Activated T-helper 1 cell treated with Interleukin-2 at 50 U/mL for 16 hours (primary cell): ENCODE data around the gene ACVR2A.

Experiments used
- DNase-seq: peaks from one replicate; pipeline ENCODE4 v3.0.0-alpha.2; 2020; ENCODE audit warnings: low read depth

Gene ACVR2A

DNA sequence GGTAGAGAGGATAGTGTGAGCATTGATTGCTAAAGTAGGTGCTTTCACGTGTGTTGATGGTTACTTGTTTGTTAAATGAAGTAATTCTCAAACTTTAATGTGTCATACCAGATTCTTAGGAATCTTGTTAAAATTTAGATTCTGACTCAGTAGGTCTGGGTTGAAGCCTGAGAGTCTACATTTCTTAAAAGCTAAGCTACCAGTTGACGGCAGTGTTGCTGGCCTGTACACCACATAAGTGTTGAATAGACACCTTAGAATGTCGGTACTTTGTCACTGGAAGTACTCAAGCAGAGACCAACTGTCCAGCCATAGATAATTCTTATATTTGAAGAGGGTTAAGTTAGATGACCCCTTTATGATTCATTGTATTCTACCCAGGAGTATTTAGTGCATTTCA, 79.8 kb downstream of the ACVR2A start:
- DNase-seq = no peak

GRCh38 chr2:147925886-147926285, 81.1 kb downstream of the ACVR2A start:
- DNase-seq = no peak

GRCh38 chr2:147927053-147927588, 82.3 kb downstream of the ACVR2A start:
- DNase-seq = no peak

GRCh38 chr2:147933931-147934330, 89.1 kb downstream of the ACVR2A start:
- DNase-seq = no peak

- no peak for DNase-seq
These were observed 90.2 kb downstream of the ACVR2A start for GRCh38 chr2:147934881-147935620.

DNA sequence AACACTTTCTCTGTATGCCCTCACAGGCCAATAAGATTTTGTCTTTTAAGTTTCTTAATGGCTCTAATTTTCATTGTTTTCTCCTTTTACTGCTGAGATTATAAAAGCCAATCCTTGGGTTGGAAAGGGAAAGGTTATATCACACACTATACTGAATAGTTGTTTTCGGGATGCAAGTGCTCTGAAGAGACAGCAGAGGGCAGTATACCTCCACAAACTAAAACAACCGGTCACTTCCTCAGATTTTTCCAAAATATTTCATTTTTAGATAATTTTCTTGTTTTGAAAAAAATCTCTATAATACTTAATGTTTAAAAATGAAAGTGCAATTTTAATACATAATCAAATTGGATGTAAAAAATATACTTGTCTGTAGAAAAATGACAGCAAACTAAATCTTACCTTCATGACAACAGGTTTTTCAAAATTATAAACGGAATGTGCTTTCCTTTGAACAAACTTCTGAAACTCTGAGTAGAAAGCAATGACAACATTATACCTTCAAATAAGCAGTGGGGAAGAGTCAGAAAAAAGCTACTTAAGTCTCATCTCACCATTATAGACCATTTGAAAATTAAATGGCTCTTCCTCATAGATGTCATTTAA, 93.0 kb downstream of the ACVR2A start:
- DNase-seq = no peak

- no peak for DNase-seq
These were observed 94.5 kb downstream of the ACVR2A start for GRCh38 chr2:147939313-147939712.

DNA sequence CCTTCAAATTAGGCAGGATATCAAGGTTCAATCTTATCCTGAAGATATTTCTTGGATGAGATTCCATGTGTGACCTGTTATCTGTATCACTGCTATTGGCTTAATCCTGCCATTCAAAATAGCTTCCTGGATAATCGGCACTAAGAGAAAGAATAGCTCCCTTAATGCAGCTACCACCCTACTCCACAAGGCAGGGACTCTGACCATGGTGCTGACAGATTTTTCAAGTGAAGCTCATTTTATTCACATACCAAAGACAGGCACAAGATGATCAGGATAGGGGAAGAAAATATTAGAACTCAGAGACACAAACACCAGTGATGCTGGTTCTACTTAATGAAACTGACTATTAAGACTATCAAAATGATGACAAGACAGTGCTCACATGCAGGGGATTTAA, 100.8 kb downstream of the ACVR2A start:
- DNase-seq = no peak

DNA sequence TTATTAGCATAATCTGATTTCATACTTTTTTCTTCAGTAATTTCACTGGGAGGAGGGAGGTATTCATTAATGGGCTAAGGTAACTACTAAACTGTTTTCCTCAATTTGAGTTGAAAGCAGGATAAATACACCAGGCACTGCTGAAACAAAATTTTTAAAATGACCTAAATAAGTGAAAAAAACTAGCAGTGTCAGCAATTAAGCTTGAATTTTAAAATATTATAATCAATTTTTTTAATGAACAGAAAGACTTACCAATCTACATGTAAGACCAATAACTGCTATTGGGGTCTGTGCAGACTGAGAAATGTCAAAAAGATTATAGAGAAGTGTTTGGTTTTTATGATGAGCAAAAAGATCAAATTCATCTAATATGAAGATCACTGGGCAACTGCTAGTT, 107.3 kb downstream of the ACVR2A start:
- DNase-seq = no peak

- DNase-seq = no peak
These were observed 123.7 kb downstream of the ACVR2A start for GRCh38 chr2:147968571-147968970.

GRCh38 chr2:147976102-147976501, 131.3 kb downstream of the ACVR2A start:
- DNase-seq = no peak

DNA sequence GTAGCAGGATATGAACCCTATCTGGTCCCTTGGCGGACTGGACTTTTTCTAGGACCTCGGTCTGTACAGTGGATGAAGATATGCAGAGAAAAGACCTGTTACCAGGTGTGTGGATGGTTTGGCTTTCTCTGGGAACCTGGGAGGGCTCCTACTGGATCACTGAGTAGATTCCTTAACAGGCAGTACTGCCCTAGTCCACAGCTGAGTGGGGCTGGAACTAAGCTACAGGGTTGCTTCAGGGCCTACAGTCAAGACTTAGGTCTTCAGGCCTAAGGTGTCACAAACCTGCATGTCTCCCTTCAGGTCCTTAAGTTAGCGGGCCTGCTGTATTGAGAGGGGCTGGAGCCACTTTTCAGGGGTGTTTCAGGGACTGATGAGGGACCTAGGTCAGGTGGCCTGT, 132.8 kb downstream of the ACVR2A start:
- DNase-seq = no peak
